Omental fat pad (tissue), 4 donors: ENCODE measurements around the gene SORD. TPM values are rescaled to one million over a fixed set of nuclear protein-coding genes. Genes with fewer than 3 reads are reported as not detected.
"Not testable (repeated sequence)": the region's sequence is repeated elsewhere in the genome, so short reads cannot be mapped to it uniquely, and the experiment has no call there.

ENCODE experiments used
- ATAC-seq: fragments of 150-250 bp; one replicate; pipeline ENCODE4 v1.9.1; 2016; ENCODE audit warnings: mild to moderate bottlenecking, moderate library complexity; ENCODE audit not compliant: low FRiP score
- DNase-seq: peaks from one replicate; pipeline ENCODE4 v3.0.0-alpha.2; 2019; ENCODE audit warnings: low spot score
- CTCF ChIP-seq, 3 donors: fragments of 450-650 bp; IDR thresholded peaks; one replicate each; pipeline ENCODE4 v1.5.1; 2016 to 2017; ENCODE audit warnings: antibody characterized with exemption in 3 of 3, mild to moderate bottlenecking in 3 of 3, moderate library complexity in 2 of 3
- total RNA-seq, 4 donors: library from RNA; depleted of rRNA; stranded (reverse); fragments of >200 nt; gene quantifications; one replicate each; pipeline ENCODE4 v1.1.0, GENCODE V29; 2016

The SORD gene
- total RNA-seq, 4 donors from 2014 or later: 4.9 to 12.2 (median 6.7) TPM

GRCh38 chr15:45048794-45049631, 26.0 kb downstream of the SORD start:
- ATAC-seq (no peak), DNase-seq (no peak)
- TF ChIP-seq CTCF (IDR thresholded peaks at IDR 0.05): no peak

- ATAC-seq: no peak
- no peak for TF ChIP-seq CTCF (IDR thresholded peaks at IDR 0.05)
- DNase-seq: no peak
These were observed 27.6 kb downstream of the SORD start for GRCh38 chr15:45050587-45050986.

GRCh38 chr15:45052676-45053075, 29.7 kb downstream of the SORD start:
- ATAC-seq, DNase-seq: not testable (repeated sequence)

- not testable (repeated sequence) for ATAC-seq, DNase-seq
These were observed 36.0 kb downstream of the SORD start for GRCh38 chr15:45058690-45059675.

- not testable (repeated sequence) for ATAC-seq
These were observed 39.3 kb downstream of the SORD start for GRCh38 chr15:45062301-45062700.

GRCh38 chr15:45064386-45064785, 41.4 kb downstream of the SORD start:
- ATAC-seq: no peak
- DNase-seq: no peak
- TF ChIP-seq CTCF (IDR thresholded peaks at IDR 0.05): no peak

More at GRCh38 chr15:45062301-45062700, 39.3 kb downstream of the SORD start:
- not testable (repeated sequence) for DNase-seq

- ATAC-seq, DNase-seq: not testable (repeated sequence)
These were observed 47.0 kb downstream of the SORD start for GRCh38 chr15:45069942-45070360.

- DNase-seq: not testable (repeated sequence)
These were observed 50.6 kb downstream of the SORD start for GRCh38 chr15:45073602-45074001.

GRCh38 chr15:45075440-45076320, 52.7 kb downstream of the SORD start:
- ATAC-seq, DNase-seq: not testable (repeated sequence)

More at GRCh38 chr15:45073602-45074001, 50.6 kb downstream of the SORD start:
- not testable (repeated sequence) for ATAC-seq

- ATAC-seq, DNase-seq: not testable (repeated sequence)
These were observed 54.4 kb downstream of the SORD start for GRCh38 chr15:45077391-45077790.

- ATAC-seq, DNase-seq: not testable (repeated sequence)
These were observed 56.2 kb downstream of the SORD start for GRCh38 chr15:45079201-45079600.

- not testable (repeated sequence) for DNase-seq, ATAC-seq
These were observed 56.7 kb downstream of the SORD start for GRCh38 chr15:45079628-45080246.

- ATAC-seq, DNase-seq: not testable (repeated sequence)
These were observed 57.6 kb downstream of the SORD start for GRCh38 chr15:45080593-45080992.

- DNase-seq, ATAC-seq: not testable (repeated sequence)
These were observed 59.4 kb downstream of the SORD start for GRCh38 chr15:45082412-45082811.
